PFSK-1 (cell line): Measurements from ENCODE around the gene TMEM89.

Experiments used
- POLR2AphosphoS5 ChIP-seq: IDR thresholded peaks from 2 replicates; pipeline ENCODE4 v1.6.1; 2012; ENCODE audit warnings: low read depth, mild to moderate bottlenecking, control low read depth, low read length, moderate library complexity
- REST ChIP-seq, 2 experiments: IDR thresholded peaks; 2 replicates each; pipeline versions ENCODE4 v1.6.1 to v1.8.0; 2011 to 2012; ENCODE audit warnings: low read depth in 2 of 2, low read length in 2 of 2, control low read depth in 1 of 2, inconsistent platforms in 1 of 2, mild to moderate bottlenecking in 1 of 2, moderate library complexity in 1 of 2; ENCODE audit not compliant: insufficient read depth in 1 of 2
- SIN3A ChIP-seq: IDR thresholded peaks from 2 replicates; pipeline ENCODE4 v1.6.1; 2012; ENCODE audit warnings: mild to moderate bottlenecking, low read length, moderate library complexity, borderline replicate concordance; ENCODE audit not compliant: insufficient read depth

- TF ChIP-seq POLR2AphosphoS5: no peak
- TF ChIP-seq REST (IDR thresholded peaks at IDR 0.05; ENCODE audit: insufficient read depth in 1 of 2, low read depth in 2 of 2, low read length in 2 of 2): no peak
- no peak for TF ChIP-seq SIN3A
These were observed 44.9 kb downstream of the TMEM89 start for GRCh38 chr3:48576647-48577046.
